SK-N-SH treated with all-trans-retinoic acid at 6 μM for 48 hours (cell line): ENCODE results near the gene CHORDC1.

Experiments used
- ISL1 ChIP-seq: fragments of 250-450 bp; sonication (Bioruptor Pico); IDR thresholded peaks from 2 replicates; pipeline ENCODE4 v2.1.2; 2022; ENCODE audit warnings: mild to moderate bottlenecking, moderate library complexity
- RARB ChIP-seq: fragments of 250-450 bp; sonication (Bioruptor Pico); IDR thresholded peaks from 2 replicates; pipeline ENCODE4 v1.8.0; 2021; ENCODE audit warnings: mild to moderate bottlenecking, moderate library complexity
- SNAI2 ChIP-seq: fragments of 250-450 bp; sonication (Bioruptor Pico); IDR thresholded peaks from 2 replicates; pipeline ENCODE4 v1.5.0; 2020; ENCODE audit warnings: mild to moderate bottlenecking, moderate library complexity
- TCF4 ChIP-seq: fragments of 250-450 bp; sonication (Bioruptor Pico); IDR thresholded peaks from 2 replicates; pipeline ENCODE4 v1.8.0; 2021; ENCODE audit warnings: mild to moderate bottlenecking, moderate library complexity, borderline replicate concordance
- ZFP3 ChIP-seq: fragments of 250-450 bp; sonication (Bioruptor Pico); IDR thresholded peaks from 2 replicates; pipeline ENCODE4 v1.5.0; 2020; ENCODE audit warnings: mild to moderate bottlenecking, moderate library complexity
- ZNF565 ChIP-seq: fragments of 450-650 bp; formaldehyde crosslinking; conservative IDR thresholded peaks from 2 replicates; pipeline ENCODE4 v1.5.0; 2020; ENCODE audit warnings: low read depth, mild to moderate bottlenecking, moderate library complexity
- ZNF8 ChIP-seq: fragments of 450-650 bp; formaldehyde crosslinking; IDR thresholded peaks from 2 replicates; pipeline ENCODE4 v1.5.0; 2020; ENCODE audit warnings: mild to moderate bottlenecking, moderate library complexity
- TF ChIP-seq, protein P1 (sequence below): fragments of 250-450 bp; sonication (Bioruptor Pico); IDR thresholded peaks from 2 replicates; pipeline ENCODE4 v1.8.0; 2020; ENCODE audit warnings: mild to moderate bottlenecking, moderate library complexity, borderline replicate concordance
- TF ChIP-seq, protein P2 (sequence below): fragments of 250-450 bp; sonication (Bioruptor Pico); IDR thresholded peaks from 2 replicates; pipeline ENCODE4 v1.5.1; 2020; ENCODE audit warnings: low read depth, mild to moderate bottlenecking, moderate library complexity
- TF ChIP-seq, protein P3 (sequence below): fragments of 250-450 bp; sonication (Bioruptor Pico); IDR thresholded peaks from 2 replicates; pipeline ENCODE4 v1.8.0; 2021; ENCODE audit warnings: low read depth, mild to moderate bottlenecking, moderate library complexity, borderline replicate concordance

DNA sequence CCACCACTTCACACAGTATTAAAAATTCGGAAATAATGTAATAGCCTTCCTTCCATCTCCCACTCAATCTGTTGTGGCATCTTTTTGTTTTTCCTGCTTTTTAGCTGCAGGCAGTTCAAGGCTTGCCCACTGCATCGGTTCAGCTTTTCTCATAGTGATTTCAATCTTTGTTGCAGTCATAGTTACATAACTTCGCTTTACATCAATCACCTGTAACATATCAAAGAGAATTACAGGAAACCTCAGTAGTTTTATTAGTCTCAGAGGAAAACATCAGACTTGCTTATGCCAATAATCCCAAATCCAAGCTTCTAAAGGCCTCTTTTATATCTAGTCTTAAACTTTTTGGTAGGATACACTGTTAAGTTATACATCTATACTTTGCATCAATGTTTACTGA, 20.5 kb downstream of the CHORDC1 start:
- TF ChIP-seq, protein P1, sequence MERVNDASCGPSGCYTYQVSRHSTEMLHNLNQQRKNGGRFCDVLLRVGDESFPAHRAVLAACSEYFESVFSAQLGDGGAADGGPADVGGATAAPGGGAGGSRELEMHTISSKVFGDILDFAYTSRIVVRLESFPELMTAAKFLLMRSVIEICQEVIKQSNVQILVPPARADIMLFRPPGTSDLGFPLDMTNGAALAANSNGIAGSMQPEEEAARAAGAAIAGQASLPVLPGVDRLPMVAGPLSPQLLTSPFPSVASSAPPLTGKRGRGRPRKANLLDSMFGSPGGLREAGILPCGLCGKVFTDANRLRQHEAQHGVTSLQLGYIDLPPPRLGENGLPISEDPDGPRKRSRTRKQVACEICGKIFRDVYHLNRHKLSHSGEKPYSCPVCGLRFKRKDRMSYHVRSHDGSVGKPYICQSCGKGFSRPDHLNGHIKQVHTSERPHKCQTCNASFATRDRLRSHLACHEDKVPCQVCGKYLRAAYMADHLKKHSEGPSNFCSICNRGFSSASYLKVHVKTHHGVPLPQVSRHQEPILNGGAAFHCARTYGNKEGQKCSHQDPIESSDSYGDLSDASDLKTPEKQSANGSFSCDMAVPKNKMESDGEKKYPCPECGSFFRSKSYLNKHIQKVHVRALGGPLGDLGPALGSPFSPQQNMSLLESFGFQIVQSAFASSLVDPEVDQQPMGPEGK (CRISPR knock-in tag), result no peak
- TF ChIP-seq ZFP3 (CRISPR knock-in tag) (no peak), RARB (CRISPR knock-in tag) (no peak), ISL1 (CRISPR knock-in tag) (no peak), TCF4 (CRISPR knock-in tag) (no peak), ZNF8 (CRISPR knock-in tag) (no peak), SNAI2 (no peak), ZNF565 (CRISPR knock-in tag) (no peak)
- TF ChIP-seq, protein P2, sequence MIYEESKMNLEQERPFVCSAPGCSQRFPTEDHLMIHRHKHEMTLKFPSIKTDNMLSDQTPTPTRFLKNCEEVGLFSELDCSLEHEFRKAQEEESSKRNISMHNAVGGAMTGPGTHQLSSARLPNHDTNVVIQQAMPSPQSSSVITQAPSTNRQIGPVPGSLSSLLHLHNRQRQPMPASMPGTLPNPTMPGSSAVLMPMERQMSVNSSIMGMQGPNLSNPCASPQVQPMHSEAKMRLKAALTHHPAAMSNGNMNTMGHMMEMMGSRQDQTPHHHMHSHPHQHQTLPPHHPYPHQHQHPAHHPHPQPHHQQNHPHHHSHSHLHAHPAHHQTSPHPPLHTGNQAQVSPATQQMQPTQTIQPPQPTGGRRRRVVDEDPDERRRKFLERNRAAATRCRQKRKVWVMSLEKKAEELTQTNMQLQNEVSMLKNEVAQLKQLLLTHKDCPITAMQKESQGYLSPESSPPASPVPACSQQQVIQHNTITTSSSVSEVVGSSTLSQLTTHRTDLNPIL (CRISPR knock-in tag), result no peak
- TF ChIP-seq, protein P3, sequence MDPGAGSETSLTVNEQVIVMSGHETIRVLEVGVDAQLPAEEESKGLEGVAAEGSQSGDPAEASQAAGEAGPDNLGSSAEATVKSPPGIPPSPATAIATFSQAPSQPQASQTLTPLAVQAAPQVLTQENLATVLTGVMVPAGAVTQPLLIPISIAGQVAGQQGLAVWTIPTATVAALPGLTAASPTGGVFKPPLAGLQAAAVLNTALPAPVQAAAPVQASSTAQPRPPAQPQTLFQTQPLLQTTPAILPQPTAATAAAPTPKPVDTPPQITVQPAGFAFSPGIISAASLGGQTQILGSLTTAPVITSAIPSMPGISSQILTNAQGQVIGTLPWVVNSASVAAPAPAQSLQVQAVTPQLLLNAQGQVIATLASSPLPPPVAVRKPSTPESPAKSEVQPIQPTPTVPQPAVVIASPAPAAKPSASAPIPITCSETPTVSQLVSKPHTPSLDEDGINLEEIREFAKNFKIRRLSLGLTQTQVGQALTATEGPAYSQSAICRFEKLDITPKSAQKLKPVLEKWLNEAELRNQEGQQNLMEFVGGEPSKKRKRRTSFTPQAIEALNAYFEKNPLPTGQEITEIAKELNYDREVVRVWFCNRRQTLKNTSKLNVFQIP (CRISPR knock-in tag), result no peak
